ENCODE data around the gene PVRIG. TPM values are rescaled to one million over a fixed set of nuclear protein-coding genes. Genes with fewer than 3 reads are reported as not detected.
"Not testable (repeated sequence)": the region's sequence is repeated elsewhere in the genome, so short reads cannot be mapped to it uniquely, and the experiment has no call there.

PVRIG gene
- total RNA-seq, 4 donors from 2014 or later: 0.27 TPM; not detected in 3

GRCh38 chr7:100222445-100223132 is 2.8 kb downstream of the PVRIG start:
- Histone ChIP-seq H3K36me3 (peaks cover 0 to 49% of the 10 kb centered on the region in 2 donors), H3K27ac (no peak overlapping the region), H3K4me1 (no peaks in the 10 kb centered on the region), H3K4me3 (no peak overlapping the region), H3K9me3 (no peaks in the 10 kb centered on the region), H3K27me3 (no peaks in the 10 kb centered on the region)
- 89% methylated on average over 1 of the region's 13 CpGs; no CpG with 5 or more reads in 1 of the 2 donors for WGBS, 2 donors (ENCODE audit: low coverage in 1 of 2)
- no peak for ATAC-seq
- TF ChIP-seq POLR2A (IDR thresholded peaks at IDR 0.05): no peak
- no peak for TF ChIP-seq EP300 (IDR thresholded peaks at IDR 0.05)
- TF ChIP-seq CTCF (IDR thresholded peaks at IDR 0.05): no peak
- TF ChIP-seq POLR2AphosphoS5 (IDR thresholded peaks at IDR 0.05): no peak

GRCh38 chr7:100223376-100223927 is 3.7 kb downstream of the PVRIG start:
- 93 to 100% methylated on average over 3 of the region's 17 CpGs for WGBS, 2 donors (ENCODE audit: low coverage in 1 of 2)
- not testable (repeated sequence) for H3K9me3 ChIP-seq, H3K4me1 ChIP-seq, H3K27me3 ChIP-seq, H3K27ac ChIP-seq, H3K4me3 ChIP-seq, ATAC-seq
- H3K36me3 ChIP-seq: peaks cover 0 to 49% of the 10 kb centered on the region in 2 donors

GRCh38 chr7:100224891-100225290 is 5.1 kb downstream of the PVRIG start:
- H3K4me3 ChIP-seq, H3K4me1 ChIP-seq, ATAC-seq, H3K27me3 ChIP-seq, H3K27ac ChIP-seq, H3K9me3 ChIP-seq: not testable (repeated sequence)
- peaks cover 0 to 47% of the 10 kb centered on the region in 2 donors for H3K36me3 ChIP-seq
- 81% methylated on average over 6 of the region's 6 CpGs; no CpG with 5 or more reads in 1 of the 2 donors for WGBS, 2 donors (ENCODE audit: low coverage in 1 of 2)

- H3K9me3 ChIP-seq, H3K27ac ChIP-seq, H3K4me3 ChIP-seq, H3K27me3 ChIP-seq, ATAC-seq, H3K4me1 ChIP-seq: not testable (repeated sequence)
- peaks cover 0 to 24% of the 10 kb centered on the region in 2 donors for H3K36me3 ChIP-seq
- 68 to 100% methylated on average over 2 to 8 of the region's 8 CpGs for WGBS, 2 donors (ENCODE audit: low coverage in 1 of 2)
These were observed 15.0 kb downstream of the PVRIG start for GRCh38 chr7:100234660-100235317.

- not testable (repeated sequence) for H3K27ac ChIP-seq, ATAC-seq, H3K4me1 ChIP-seq, H3K36me3 ChIP-seq, H3K9me3 ChIP-seq, H3K27me3 ChIP-seq, H3K4me3 ChIP-seq
- WGBS, 2 donors (ENCODE audit: low coverage in 1 of 2): 89 to 93% methylated on average over 5 to 7 of the region's 7 CpGs
These were observed 20.2 kb downstream of the PVRIG start for GRCh38 chr7:100239975-100240374.

- WGBS, 2 donors (ENCODE audit: low coverage in 1 of 2): 27 to 76% methylated on average over 2 to 3 of the region's 12 CpGs
- not testable (repeated sequence) for H3K36me3 ChIP-seq, ATAC-seq
These were observed 23.6 kb downstream of the PVRIG start for GRCh38 chr7:100243385-100243784.

GRCh38 chr7:100244988-100245605 is 25.3 kb downstream of the PVRIG start:
- not testable (repeated sequence) for H3K27ac ChIP-seq, ATAC-seq, H3K4me3 ChIP-seq, H3K9me3 ChIP-seq, H3K27me3 ChIP-seq, H3K36me3 ChIP-seq, H3K4me1 ChIP-seq
- WGBS, 2 donors (ENCODE audit: low coverage in 1 of 2): 60% methylated on average over 7 of the region's 9 CpGs; no CpG with 5 or more reads in 1 of the 2 donors

More at GRCh38 chr7:100243385-100243784, 23.6 kb downstream of the PVRIG start:
- not testable (repeated sequence) for H3K4me1 ChIP-seq, H3K27me3 ChIP-seq, H3K4me3 ChIP-seq, H3K9me3 ChIP-seq
- H3K27ac ChIP-seq: peak overlapping the region in 1 of 4 donors; percentile 2

- not testable (repeated sequence) for H3K4me1 ChIP-seq, H3K9me3 ChIP-seq, H3K36me3 ChIP-seq, H3K27ac ChIP-seq, H3K4me3 ChIP-seq, H3K27me3 ChIP-seq
- 69 to 84% methylated on average over 7 to 10 of the region's 15 CpGs for WGBS, 2 donors (ENCODE audit: low coverage in 1 of 2)
- ATAC-seq: peak; percentile 29
These were observed 26.5 kb downstream of the PVRIG start for GRCh38 chr7:100246121-100246864.

GRCh38 chr7:100246865-100247137 is 27.1 kb downstream of the PVRIG start:
- not testable (repeated sequence) for H3K36me3 ChIP-seq, H3K4me3 ChIP-seq, H3K9me3 ChIP-seq, ATAC-seq, H3K4me1 ChIP-seq, H3K27ac ChIP-seq, H3K27me3 ChIP-seq
- WGBS, 2 donors (ENCODE audit: low coverage in 1 of 2): 93% methylated on average over 7 of the region's 9 CpGs; no CpG with 5 or more reads in 1 of the 2 donors
